Ovary (tissue), 9 donors: Measurements from ENCODE around the gene AMMECR1L. TPM values are rescaled to one million over a fixed set of nuclear protein-coding genes. Genes with fewer than 3 reads are reported as not detected.

ENCODE experiments used
- DNase-seq, 5 donors: peaks; one replicate each; pipeline ENCODE4 v3.0.0-alpha.2; 2019 to 2020
- H3K27ac ChIP-seq, 2 donors: fragments of 200-600 bp; one replicate each; pipeline versions ENCODE4 v1.5.1 to v1.8.0; 2019 to 2022
- H3K27me3 ChIP-seq: fragments of 200-600 bp; one replicate; pipeline ENCODE4 v1.8.0; 2022
- H3K36me3 ChIP-seq: fragments of 200-600 bp; sonication (generic); one replicate; pipeline ENCODE4 v1.5.1; 2019
- H3K4me1 ChIP-seq: one replicate; pipeline ENCODE4 v1.8.1; 2013; ENCODE audit warnings: mild to moderate bottlenecking, moderate library complexity; ENCODE audit not compliant: insufficient read depth
- H3K4me3 ChIP-seq: fragments of 200-600 bp; sonication (generic); one replicate; pipeline ENCODE4 v1.5.1; 2017
- H3K9me3 ChIP-seq, 2 donors: fragments of 200-600 bp in 1 of 2; sonication (generic) in 1 of 2; one replicate each; pipeline versions ENCODE4 v1.5.1 to v1.8.1; 2013 to 2019; ENCODE audit warnings: mild to moderate bottlenecking in 1 of 2, moderate library complexity in 1 of 2
- EP300 ChIP-seq: sonication (generic); formaldehyde crosslinking; IDR thresholded peaks from one replicate; pipeline ENCODE4 v1.6.1; 2017; ENCODE audit warnings: antibody characterized with exemption
- POLR2A ChIP-seq: fragments of 450-650 bp; IDR thresholded peaks from one replicate; pipeline ENCODE4 v1.6.1; 2017; ENCODE audit warnings: antibody characterized with exemption, mild to moderate bottlenecking, moderate library complexity
- WGBS, 3 donors: extraction: QIAGEN DNeasy Blood & Tissue Kit in 1 of 3; methylation state at CpG; one replicate each; pipeline versions ENCODE4 v1.1.5 to v1.1.7; 2013 to 2017; 5-methylcytosine and 5-hydroxymethylcytosine counted together
- intact Hi-C, 4 donors: fragments of 100-400 bp; cut with DNase I; formaldehyde crosslinking; loops; one replicate each; pipeline versions ENCODE4 v1.11.0 to v1.15.1; 2022 to 2023
- polyA plus RNA-seq, 2 donors: library from polyadenylated mRNA; stranded (reverse); fragments of 200-250 nt in 1 of 2; fragments of 350-450 nt in 1 of 2; fragmentation: Illumina TruSeq in 1 of 2; extraction: RNeasy Lipid Tissue Mini Kit (QIAGEN cat#74804) in 1 of 2; gene quantifications; one replicate each; pipeline ENCODE4 v1.2.3, GENCODE V29; 2013 to 2014
- total RNA-seq, 7 donors: library from RNA; depleted of rRNA in 2 of 7; stranded (reverse); fragments of >200 nt in 2 of 7; fragmentation: NEBNext Ultra II Directional in 3 of 7; extraction: Animal tissue kit (Norgen Biotek cat#: 25700) in 3 of 7; gene quantifications; one replicate each; pipeline versions ENCODE4 v1.1.0 to v1.2.4, GENCODE V29; 2016 to 2023
- TF ChIP-seq, protein P1 (sequence below), 3 donors: fragments of 450-650 bp in 2 of 3; fragments of 200-600 bp in 1 of 3; IDR thresholded peaks; one replicate each; pipeline versions ENCODE4 v1.5.1 to v1.8.0; 2016 to 2022; ENCODE audit warnings: antibody characterized with exemption in 3 of 3, mild to moderate bottlenecking in 1 of 3
- donor health status: DM: no; HTN: no; CAD: no; lungs with moderate emphysema.
- donor health status: DM: no; HTN: no; CAD: no.
- donor health status: Bipolar disorder and iron deficiency.
- donor health status: DM: yes; HTN: yes; CAD: no.
- donor health status: DM: no; HTN: no; CAD: no.
- donor health status: DM: yes; HTN: yes; CAD: no.

The AMMECR1L gene
- total and polyA plus RNA-seq, 9 donors: 7.7 to 18.8 (median 15.7) TPM

DNA sequence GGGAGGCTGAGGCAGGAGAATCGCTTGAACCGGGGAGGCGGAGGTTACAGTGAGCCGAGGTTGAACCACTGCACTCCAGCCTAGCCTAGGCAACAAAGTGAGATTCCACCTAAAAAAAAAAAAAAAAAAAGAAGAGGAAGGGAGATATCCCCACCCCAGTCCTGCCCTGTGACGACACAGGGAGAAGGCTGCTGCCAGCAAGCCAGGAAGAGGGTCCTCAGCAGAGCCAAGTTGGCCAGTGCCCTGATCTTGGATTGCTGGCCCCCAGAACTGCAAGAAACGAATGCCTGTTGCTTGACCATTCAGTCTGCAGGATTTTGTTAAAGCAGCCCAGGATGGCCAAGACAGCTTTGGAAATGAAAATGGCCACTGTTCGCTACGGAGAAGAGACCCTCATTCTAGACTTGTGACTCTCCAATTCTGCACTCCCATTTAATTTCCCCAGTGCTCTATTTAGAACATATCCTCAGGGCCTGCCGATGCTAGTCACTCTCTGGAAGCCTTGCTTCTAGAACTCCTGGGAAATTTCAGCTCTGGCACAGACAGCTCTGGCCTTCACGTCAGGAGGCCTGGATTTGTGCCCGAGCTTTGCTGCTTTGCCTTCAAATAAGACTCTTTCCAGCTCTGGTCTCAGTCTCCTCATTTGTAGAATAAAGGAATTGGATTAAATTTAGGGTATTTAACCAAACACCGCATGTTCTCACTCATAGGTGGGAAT is 15.7 kb upstream of the AMMECR1L start:
- Histone ChIP-seq H3K4me3 (no peak overlapping the region), H3K9me3 (no peaks in the 10 kb centered on the region), H3K36me3 (no peaks in the 10 kb centered on the region), H3K4me1 (peaks cover 3% of the 10 kb centered on the region), H3K27me3 (no peaks in the 10 kb centered on the region), H3K27ac (peak overlapping the region in 1 of 2 donors; percentile 41)
- TF ChIP-seq, protein P1, sequence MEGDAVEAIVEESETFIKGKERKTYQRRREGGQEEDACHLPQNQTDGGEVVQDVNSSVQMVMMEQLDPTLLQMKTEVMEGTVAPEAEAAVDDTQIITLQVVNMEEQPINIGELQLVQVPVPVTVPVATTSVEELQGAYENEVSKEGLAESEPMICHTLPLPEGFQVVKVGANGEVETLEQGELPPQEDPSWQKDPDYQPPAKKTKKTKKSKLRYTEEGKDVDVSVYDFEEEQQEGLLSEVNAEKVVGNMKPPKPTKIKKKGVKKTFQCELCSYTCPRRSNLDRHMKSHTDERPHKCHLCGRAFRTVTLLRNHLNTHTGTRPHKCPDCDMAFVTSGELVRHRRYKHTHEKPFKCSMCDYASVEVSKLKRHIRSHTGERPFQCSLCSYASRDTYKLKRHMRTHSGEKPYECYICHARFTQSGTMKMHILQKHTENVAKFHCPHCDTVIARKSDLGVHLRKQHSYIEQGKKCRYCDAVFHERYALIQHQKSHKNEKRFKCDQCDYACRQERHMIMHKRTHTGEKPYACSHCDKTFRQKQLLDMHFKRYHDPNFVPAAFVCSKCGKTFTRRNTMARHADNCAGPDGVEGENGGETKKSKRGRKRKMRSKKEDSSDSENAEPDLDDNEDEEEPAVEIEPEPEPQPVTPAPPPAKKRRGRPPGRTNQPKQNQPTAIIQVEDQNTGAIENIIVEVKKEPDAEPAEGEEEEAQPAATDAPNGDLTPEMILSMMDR (IDR thresholded peaks at IDR 0.05): no peak
- TF ChIP-seq EP300 (no peak), POLR2A (no peak)
- 45 to 52% (median 49%) methylated on average over 12 of the region's 12 CpGs for WGBS, 3 donors
- peak; percentile 72 to 85 (median 75) for DNase-seq
- intact Hi-C loops: no loop called here

DNA sequence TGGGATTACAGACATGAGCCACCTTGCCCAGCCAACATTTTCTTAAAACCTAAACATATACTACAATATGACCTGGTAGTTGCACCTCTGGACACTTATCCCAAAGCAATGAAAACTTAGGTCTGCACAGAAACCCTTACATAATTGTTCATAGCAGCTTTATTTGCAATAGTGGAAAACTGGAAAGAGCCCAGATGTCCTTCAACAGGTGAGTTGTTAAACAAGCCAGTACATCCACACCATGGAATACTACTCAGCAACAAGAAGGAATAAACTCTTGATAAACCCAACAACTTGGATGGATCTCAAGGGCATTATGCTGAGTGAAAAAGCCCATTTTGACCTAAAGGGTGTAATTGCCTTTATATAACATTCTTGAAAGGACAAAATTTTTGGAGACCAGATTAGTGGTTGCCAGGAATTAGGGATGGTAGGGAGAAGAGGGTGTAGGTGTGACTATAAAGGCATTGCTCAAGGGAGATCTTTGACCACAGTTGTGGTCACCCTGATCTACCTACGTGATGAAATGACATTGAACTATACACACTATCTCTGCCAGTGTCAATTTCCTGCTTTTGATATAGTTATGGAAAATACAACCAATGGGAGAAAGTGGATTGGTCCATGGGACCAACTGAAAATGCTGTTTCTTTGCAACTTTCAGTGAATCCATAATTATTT is 11.9 kb upstream of the AMMECR1L start:
- no peaks in the 10 kb centered on the region for H3K36me3 ChIP-seq
- H3K27me3 ChIP-seq: no peaks in the 10 kb centered on the region
- H3K27ac ChIP-seq: no peak overlapping the region
- TF ChIP-seq POLR2A: no peak
- no peak for TF ChIP-seq EP300
- TF ChIP-seq, protein P1 (IDR thresholded peaks at IDR 0.05): no peak
- WGBS, 3 donors: 30 to 67% (median 36%) methylated on average over 1 of the region's 1 CpG
- no peak overlapping the region for H3K4me3 ChIP-seq
- no peak for DNase-seq
- peaks cover 2% of the 10 kb centered on the region for H3K4me1 ChIP-seq
- no peaks in the 10 kb centered on the region for H3K9me3 ChIP-seq
- intact Hi-C loops: loop anchor here in 1 of 4 donors (10.0 kb wide), 1 partner anchor 417 kb away; the partner anchor contains the start of gene HS6ST1

DNA sequence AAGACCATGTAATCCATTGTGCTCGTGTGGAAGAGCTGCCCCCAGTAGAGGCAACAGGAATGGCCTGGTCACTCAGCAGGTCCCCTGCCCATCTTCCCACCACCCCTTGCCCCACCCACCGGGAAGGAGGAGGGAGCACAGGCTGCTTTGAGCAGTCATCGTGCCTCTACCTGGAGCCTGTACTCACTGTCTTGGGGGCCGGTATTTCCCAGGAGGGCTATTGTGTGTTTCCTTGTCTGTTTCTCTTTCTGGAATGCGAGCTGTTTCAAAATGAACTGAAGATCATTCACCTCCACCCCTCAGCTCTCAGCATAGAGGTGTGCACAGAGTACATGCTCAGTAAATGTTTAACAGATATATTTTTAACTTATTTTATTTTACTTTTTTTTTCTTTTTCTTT is 7.7 kb upstream of the AMMECR1L start:
- 66 to 71% (median 71%) methylated on average over 5 of the region's 5 CpGs for WGBS, 3 donors
- no peak for DNase-seq
- intact Hi-C loops: loop anchor here in 1 of 4 donors (10.0 kb wide), 1 partner anchor 421 kb away; the partner anchor contains the start of gene HS6ST1

DNA sequence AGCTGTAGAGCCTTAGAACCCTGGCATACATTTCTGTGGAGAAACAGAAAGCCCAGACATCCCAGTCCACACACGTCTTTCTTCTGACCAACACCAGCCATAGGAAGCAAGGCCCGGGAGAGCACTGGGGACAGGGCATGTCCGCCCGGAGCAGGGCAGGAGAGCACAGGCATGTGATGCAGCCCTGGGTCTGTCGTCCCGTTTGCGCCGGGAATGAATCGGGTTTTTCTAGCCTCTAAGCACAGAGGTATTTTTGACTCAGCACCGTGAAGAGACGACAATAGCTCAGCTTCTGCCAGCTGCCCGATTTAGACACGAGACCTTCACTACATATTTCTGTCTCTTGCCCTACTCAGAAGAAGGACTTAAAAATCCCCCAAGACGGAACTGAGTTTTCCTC is 7.3 kb upstream of the AMMECR1L start:
- no peaks in the 10 kb centered on the region for H3K36me3 ChIP-seq
- no peak overlapping the region for H3K27ac ChIP-seq
- no peak for DNase-seq
- no peaks in the 10 kb centered on the region for H3K27me3 ChIP-seq
- H3K4me1 ChIP-seq: no peaks in the 10 kb centered on the region
- WGBS, 3 donors: 84 to 91% (median 89%) methylated on average over 14 of the region's 14 CpGs
- intact Hi-C loops: loop anchor here in 1 of 4 donors (10.0 kb wide), 1 partner anchor 422 kb away; the partner anchor contains the start of gene HS6ST1
- H3K9me3 ChIP-seq: no peaks in the 10 kb centered on the region
- H3K4me3 ChIP-seq: no peak overlapping the region
- TF ChIP-seq POLR2A (no peak), EP300 (no peak)
- TF ChIP-seq, protein P1 (IDR thresholded peaks at IDR 0.05): no peak

More for the DNA sequence above, 7.7 kb upstream of the AMMECR1L start:
- Histone ChIP-seq H3K4me1 (no peaks in the 10 kb centered on the region), H3K27me3 (no peaks in the 10 kb centered on the region), H3K9me3 (no peaks in the 10 kb centered on the region), H3K36me3 (no peaks in the 10 kb centered on the region), H3K4me3 (no peak overlapping the region), H3K27ac (no peak overlapping the region)
- TF ChIP-seq, protein P1 (IDR thresholded peaks at IDR 0.05): no peak
- no peak for TF ChIP-seq POLR2A
